Measurements from ENCODE around the gene DR1. TPM values are rescaled to one million over a fixed set of nuclear protein-coding genes. Genes with fewer than 3 reads are reported as not detected.
"Not testable (repeated sequence)": the region's sequence is repeated elsewhere in the genome, so short reads cannot be mapped to it uniquely, and the experiment has no call there.

Gene DR1
- total RNA-seq, 1 experiment from 2014 or later, result 27.7 TPM

DNA sequence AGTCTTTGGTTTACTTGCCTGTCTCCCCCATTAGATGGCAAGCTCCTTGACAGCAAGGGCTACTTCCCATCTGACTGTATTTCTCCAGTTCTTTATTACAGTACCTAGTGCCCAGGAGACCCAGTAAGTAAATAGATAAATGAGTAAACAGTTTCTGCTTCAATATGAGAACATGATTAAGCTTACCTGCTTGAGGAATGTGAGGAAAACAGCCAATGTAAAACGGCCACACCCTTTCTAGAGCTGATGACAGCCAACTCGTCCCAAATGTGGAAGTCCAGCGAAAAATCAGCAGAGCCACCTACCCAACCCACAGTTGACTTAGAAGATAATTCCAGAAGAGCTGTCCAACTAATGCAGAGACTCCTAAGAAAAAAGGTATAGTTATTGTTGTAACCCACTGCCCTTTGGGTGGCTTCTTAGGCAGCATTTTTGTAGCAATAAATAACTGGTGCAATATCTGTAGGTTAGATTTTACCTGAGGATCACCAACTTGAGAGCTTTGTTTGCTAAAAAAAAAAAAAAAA, 6.5 kb upstream of the DR1 start:
- DNase-seq (ENCODE audit: low spot score), result no peak

DNA sequence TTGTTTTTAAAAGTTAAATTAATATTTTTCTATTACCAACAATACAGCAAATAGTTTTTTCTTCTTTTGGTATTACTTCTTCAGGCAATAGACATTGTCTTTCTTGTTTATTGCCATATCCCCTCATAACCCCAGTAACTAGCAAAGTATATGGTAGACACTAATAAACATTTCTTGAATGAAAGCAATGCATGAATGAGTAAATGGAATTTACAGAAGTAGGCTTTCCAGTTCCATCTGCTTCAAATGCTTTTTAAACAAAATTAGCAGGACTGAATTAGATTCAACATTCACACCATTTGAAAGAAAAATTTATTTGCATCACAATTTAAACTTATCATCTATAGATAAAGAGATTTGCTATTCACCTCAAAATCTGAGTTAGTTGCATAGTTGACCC, 5.6 kb upstream of the DR1 start:
- DNase-seq (ENCODE audit: low spot score), result no peak

DNA sequence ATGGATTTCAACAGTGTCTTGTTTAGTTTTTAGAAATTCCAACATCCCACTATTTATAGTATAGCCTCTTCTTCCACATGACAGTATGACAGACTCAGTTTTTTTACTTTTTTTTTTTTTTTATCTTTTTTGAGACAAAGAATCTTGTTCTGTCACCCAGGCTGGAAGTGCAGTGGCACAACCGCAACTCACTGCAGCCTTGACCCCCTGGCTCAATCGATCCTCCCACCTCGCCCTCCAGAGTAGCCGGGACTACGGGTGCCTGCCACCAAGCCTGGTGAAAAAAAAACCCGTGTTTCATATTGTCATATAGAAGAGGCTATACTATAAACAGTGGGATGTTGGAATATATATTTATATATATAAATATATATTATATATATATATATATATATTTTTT, 1.2 kb upstream of the DR1 start:
- no peak for DNase-seq (ENCODE audit: low spot score)

DNA sequence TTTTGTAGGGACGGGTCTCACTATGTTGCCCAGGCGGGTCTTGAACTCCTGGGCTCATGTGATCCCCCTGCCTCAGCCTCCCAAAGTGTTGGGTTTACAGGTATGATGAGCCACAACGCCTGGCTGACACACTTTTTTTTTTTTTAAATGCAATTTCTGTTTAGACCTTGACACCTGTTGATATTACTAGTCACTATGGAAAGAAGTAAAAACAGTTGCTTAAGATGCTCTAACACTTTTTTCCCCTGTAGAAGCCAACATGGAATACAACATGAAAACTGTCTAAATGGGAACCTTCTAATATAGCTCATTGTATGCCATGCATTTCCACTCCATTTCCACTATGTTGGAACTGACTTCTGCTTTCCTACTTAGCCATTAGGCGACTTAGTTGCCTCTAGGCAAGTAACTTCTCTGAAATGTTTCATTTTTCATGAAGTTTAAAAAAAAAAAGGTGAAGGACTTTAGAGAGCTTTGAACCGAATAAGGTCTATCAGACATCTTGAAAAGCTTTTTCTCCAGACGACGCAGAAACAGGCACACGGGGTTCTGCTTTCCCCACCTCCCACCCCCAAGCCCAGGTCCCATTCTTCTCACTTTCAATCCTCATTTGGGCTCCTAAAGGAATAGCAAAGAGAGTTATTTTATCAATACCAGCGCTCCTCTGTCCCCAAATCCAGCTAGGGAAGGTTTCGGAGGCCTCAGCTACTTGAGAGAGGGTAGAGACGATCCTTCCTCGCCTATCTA, 648 bp upstream of the DR1 start:
- DNase-seq (ENCODE audit: low spot score), result no peak

DNA sequence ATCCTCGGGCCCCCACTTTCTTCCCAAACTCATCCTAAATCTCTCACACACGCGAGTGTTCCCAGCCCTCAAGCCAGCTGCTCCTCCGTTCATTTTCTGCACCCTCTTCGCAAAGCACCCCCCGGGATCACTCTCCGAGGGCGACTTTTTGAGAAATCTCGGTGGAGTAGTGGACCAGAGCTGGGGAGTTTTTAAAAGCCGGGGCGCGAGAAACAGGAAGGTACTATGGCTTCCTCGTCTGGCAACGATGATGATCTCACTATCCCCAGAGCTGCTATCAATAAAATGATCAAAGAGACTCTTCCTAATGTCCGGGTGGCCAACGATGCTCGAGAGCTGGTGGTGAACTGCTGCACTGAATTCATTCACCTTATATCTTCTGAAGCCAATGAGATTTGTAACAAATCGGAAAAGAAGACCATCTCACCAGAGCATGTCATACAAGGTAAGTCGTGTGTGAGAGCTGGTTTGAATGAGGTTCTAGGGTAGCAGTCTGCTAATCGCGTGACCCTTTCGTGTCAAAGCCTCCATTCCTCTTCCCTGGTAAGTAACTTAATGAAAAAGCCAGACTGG, 800 bp downstream of the DR1 start:
- no peak for DNase-seq (ENCODE audit: low spot score)

DNA sequence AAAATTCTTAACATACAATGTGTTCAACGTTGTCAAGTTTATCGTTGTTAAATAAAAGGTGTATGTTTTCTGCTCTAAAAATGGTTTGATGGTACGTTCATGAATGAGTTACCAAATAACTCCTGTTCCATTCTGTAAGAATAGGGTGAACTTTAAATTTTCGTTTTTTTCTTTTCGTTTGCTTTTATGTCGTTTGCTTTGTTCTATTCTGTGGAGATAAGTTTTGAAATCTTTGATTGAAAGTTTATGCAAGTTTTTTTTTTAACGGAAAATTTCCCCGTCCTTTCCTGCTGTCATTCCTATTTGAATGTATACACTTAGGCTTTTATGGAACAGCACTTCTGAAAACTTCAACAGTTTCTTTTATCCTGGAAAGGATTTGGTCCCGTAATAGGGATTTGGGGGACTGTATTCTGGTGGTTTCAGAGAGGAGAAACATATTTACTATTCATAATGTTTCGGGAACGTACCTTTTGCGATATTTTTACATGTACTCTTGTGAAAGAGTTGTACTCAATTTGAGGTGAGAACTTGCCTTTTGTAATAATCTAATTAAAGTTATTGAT, 1.7 kb downstream of the DR1 start:
- DNase-seq (ENCODE audit: low spot score), result no peak

DNA sequence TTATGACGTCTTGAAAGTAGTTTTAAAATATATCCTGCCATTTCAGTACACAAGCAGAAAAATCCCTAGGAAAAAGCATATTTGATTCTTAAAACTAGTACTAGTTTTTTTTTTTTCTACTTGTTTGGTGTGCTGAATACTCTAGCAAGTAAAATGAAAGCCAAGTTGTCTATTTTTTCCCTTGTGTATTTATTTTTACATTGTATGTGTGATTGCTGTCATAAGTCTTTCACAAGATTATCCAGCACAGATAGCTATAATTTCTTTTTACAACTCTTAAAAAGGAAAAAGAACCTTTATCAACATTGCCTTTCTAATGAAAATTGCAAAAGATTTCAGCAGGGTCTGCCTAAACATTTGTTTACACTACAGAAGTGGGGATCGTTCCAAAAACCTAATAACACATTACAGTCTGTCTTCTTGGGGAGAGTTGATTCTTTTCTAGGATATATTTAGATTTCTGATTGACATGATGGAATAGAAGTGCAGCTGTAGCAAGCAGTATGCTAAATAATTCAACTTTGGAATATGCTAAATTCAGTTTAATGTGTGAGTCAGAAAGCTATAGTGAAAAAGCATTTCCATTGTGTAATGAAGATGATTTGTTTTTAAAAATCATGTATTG, 2.5 kb downstream of the DR1 start:
- DNase-seq (ENCODE audit: low spot score), result no peak

DNA sequence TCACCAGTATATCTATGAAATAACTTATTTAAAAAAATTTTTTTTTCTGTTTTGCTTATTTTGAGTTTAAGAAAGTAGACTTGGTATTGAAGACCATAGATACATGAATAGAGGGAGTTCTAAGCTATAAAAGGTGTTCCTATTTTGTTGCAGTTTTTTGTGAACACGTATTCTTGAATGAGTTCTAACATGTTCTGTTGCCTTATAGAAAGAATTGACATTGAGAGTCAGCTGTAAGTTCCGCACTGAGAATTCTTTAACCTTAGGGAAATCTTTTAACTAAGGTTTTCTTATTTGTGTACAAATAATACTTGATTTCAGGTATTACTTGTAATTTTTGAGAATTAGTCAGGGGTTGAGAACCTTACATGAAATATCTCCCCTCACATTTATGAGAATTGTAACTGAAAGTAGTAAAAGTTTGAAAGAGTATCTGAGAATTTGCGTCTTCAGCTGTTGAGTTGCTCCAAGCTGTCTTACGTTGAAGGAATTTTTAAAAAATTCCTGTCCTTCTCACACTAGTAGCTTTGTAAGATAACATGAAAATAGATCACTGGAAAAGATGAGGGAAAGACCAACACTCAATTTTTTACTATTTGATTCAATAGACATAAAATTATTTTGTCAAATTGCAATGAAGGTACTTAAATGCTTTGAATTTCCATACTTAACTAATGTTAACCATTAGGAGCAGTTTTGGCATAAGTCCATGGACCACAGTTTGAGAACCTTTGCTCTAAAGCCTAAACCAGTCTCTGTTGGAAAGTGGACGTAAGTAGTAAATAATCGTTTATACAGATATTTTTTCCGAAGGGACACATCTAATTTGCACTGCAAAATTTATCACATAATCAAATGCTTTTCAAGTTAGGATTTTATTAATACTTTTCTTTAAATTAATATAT, 3.8 kb downstream of the DR1 start:
- no peak for DNase-seq (ENCODE audit: low spot score)

DNA sequence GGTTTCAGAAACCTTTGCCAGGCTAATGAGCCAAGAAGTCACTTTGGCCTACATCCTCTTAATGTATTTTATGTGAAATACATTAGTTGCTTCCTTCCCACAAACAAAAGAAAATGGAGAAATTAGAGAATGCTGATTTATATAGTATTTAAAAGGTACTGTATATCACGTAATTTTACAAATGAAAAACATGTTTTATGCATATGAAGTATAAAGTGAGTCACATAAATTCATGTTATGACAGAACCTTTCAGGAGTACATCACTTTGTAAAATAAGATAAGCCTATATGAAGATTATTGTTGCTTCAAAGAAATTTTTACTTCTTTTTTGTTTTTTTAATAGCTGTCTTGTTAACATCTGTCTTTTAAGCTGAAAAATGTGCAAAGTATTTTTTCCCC, 4.6 kb downstream of the DR1 start:
- DNase-seq (ENCODE audit: low spot score), result no peak

DNA sequence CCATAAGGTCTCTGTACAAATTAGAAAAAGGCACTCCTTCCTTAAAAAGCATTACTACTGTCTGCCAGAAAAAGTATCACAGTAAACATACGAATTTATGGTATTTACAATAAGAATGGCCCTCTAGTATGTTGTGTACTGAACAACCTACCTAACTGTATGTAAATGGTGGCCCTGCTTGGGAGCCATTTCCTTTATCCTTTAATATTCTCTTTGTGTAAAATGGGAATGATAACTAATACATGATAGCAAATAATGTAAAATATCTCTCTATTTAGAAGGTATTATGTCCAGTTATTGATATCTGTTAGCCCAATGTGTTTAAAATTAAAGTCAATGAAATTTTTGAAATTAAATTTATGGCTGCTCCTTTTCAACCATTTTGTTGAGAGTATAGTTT, 5.2 kb downstream of the DR1 start:
- no peak for DNase-seq (ENCODE audit: low spot score)

DNA sequence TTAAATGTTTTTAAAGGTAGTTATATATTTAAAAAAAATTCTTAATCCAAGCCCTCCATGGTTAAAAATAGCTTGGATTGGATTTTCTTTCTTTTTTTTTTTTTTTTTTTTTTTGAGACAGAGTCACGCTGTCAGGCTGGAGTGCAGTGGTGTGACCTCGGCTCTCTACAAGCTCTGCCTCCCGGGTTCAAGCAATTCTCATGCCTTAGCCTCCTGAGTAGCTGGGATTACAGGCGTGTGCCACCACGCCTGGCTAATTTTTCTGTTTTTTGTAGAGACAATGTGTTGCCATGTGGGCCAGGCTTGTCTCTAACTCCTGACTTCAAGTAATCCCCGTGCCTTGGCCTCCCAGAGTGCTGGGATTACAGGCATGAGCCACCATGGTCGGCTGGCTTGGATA, 5.6 kb downstream of the DR1 start:
- not testable (repeated sequence) for DNase-seq (ENCODE audit: low spot score)

DNA sequence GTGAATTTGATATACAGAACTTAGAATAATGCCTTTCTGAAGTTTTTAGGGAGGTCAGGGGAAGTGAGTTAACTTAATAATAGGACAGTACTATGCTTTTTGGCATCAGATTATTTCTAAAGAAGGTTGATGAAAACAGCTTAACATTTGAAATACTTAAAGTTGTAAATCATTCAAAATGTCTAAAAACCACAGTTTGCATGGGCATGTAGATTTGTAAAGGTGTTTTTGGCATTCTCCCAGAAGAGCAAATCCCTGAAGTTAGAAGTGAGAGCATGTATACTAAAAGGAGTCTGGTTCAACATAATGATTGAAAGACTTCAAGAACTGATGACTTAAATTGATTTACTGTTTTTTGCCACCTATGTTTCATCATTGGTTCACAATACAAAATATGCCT, 6.7 kb downstream of the DR1 start:
- DNase-seq (ENCODE audit: low spot score), result no peak

DNA sequence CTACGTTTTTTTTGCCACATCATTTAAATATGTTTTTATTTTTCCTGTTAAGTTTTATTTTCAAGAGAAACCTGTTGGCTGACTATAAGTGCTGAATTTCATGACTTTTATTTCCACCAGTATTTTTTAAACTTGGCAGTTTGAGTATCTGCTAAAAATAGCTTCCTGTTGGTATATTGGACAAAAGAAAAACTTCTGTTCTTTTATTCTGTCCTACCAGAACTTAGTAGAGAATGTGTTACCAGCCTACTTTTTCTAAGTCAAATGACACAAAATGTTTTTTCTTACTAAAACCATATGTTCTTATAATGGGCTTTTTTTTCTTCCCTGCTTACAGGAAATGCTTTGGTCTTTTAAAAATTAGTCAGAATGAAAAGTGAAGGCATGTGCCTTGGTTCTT, 7.6 kb downstream of the DR1 start:
- DNase-seq (ENCODE audit: low spot score), result no peak

DNA sequence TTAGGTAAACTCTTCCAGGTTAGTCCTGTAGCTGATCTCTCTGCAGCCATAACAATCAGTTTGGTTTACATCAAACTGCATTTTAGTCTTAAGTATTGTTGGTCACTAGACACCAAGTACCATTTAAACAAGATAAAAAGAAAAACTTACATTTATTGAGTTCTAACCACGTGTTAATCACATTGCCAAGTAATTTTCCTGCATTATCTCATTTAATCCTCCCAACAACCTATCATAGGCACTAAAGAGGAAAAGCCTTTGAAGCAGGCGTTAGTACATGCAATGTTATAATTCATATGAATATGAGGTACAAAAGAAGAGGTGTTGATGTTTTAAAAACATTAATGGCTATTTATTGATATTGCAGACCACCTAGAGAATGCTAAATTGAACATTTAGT, 9.0 kb downstream of the DR1 start:
- DNase-seq (ENCODE audit: low spot score), result no peak

DNA sequence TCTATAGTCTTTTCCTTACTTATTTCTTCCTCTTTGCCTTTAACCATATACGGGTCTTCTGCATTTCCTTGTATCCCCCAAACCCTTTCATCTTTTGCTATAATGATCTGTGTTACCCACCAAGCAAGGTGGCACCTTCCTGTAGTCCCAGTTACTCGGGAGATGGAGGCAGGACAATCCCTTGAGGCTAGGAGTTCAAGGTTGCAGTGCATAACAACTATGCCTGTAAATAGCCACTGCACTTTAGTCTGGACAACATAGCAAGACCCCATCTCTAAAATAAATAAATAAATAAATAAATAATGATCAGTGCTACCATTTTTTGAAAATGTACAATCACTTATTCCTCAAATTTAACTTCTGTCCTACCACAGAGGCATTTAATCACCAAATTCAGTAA, 11.5 kb downstream of the DR1 start:
- DNase-seq (ENCODE audit: low spot score), result no peak

DNA sequence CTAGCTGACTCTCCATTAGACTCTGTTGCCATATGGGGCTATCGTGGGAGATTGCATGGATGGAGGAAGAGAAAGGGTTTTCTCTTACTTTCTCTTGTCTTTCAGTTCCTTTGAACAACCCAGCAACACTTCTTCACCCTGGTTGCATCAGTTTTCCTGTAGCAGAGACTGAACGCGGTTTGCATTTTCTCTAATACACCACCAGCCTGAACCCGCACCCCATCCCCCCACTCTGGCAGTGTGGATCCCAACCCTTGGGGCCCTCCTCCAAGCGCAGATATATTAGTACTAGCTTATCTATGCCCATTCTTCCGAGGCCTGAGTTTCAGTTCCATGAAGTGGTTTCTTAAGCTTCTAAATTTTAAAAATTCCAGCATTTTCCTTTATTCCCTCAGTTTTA, 12.6 kb downstream of the DR1 start:
- no peak for DNase-seq (ENCODE audit: low spot score)

DNA sequence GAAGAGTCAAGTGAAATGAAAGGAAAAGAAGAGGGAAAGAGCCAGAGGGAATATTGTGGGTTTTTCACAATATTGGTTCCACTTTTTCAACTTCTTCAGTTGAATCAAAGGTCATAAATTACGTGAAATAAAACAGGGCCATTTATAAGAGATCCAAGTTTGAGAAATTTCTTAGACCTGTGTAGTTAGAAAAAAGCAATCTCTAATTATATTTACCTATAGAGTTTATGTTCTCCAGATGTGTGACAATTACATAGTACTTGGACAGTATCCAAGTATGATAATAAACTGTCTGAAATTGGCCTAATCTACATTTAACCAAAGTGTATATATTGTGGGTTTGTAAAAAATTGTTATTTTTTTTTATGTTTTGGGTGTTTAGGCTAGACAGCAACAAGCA, 14.4 kb downstream of the DR1 start:
- DNase-seq (ENCODE audit: low spot score), result no peak

DNA sequence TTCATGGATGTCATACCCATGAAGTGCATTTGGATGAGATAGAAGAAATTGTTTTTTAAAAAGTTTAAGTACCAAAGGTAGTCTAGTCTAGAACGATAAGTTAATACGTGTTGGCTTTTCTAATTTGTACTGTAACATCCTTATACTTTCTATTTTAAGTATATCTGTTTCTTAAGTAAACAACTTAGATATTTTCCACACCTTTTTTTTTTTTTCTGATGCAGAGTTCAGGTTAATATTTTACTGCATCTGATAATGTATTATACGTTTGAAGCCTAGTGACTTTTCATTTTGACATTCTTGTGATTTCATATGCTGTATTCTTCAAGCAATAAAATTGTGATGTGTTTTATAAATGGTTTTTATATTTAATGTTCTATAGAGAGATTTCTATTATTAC, 16.5 kb downstream of the DR1 start:
- no peak for DNase-seq (ENCODE audit: low spot score)

DNA sequence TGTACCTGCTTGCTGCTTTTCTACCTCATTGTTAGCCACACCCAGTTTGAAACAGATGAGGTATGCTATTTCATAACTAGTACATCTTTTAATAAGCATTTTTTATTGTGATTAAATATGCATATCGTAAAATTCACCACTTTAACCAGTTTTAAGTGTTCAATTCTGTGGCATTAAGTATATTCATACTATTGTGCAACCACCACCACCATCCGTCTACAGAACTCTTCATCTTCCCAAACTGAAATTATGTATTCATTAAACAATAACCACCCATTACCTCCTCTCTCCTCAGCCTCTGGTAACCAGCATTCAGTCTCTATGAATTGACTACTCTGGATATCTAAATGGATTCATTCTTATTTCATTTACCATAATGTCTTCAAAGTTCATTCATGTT, 20.1 kb downstream of the DR1 start:
- no peak for DNase-seq (ENCODE audit: low spot score)

DNA sequence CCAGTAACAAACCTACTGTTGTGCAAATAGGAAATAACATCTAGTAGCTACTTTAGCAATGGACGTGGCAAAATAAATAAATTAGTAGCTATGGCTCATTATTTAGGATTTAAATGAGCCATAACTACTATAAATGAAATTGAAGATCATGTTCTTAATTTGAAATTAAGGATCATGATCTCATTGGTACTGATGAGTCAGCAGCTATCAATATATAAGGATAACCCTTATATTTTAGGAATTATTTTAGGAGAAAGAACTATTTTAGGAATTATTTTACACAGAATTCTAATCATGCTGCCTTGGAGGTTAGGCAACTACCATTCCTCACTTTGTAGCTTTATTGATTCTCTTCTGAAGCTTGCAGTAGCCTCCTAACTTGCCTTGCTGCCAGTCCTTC, 24.0 kb downstream of the DR1 start:
- no peak for DNase-seq (ENCODE audit: low spot score)

DNA sequence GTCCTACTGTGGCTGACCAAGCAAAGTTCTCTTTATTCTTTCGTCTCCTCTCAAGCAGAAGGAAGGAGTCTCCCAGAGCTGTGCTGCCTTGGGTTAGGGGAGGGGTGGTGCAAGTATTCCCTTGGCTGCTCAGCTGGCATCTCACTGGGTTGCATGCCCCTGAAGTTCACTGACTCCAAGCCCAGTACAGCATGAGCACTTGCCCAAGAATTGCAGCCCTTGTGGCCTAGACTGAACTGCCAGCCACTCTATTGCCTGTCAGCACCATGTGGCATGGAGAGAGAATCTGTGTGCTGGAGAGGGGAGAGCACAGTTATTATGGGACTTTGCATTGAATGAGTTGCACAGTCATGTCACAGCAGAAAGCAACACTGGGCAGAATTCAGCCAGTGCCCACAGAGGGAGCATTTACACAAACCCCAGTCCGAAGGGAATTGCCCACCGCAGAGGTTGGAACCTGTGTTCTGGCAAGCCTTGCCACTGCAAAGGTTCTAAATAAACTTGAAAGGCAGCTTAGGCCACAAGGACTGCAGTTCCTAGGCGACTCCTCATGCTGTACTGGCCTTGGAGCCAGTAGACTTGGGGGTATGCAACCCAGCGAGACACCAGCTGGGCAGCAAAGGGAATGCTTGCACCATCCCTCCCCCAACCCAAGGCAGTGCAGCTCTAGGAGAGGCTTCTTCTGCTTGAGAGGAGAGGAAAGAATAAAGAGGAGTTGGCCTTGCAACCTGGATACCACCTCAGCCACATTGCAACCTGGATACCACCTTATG, 28.8 kb downstream of the DR1 start:
- no peak for DNase-seq (ENCODE audit: low spot score)

Measured in H4 (cell line).